Measurements from ENCODE around the gene NPPC.

- TF ChIP-seq TAF1 (IDR thresholded peaks at IDR 0.05; ENCODE audit: low read depth) (no peak), CEBPB (IDR thresholded peaks at IDR 0.05) (no peak), RAD21 (IDR thresholded peaks at IDR 0.05; ENCODE audit: low read depth) (no peak), REST (IDR thresholded peaks at IDR 0.05; ENCODE audit: low read depth) (no peak), USF1 (IDR thresholded peaks at IDR 0.05) (no peak), CREB1 (IDR thresholded peaks at IDR 0.05; ENCODE audit: low read depth) (no peak), EP300 (IDR thresholded peaks at IDR 0.05; ENCODE audit: borderline replicate concordance) (no peak)
Observed at GRCh38 chr2:231891514-231891905, 34.7 kb downstream of the NPPC start.
